ENCODE measurements around the gene PSPN.

PSPN gene

GRCh38 chr19:6375411-6376010 is at the start of gene PSPN:
TSS of gene PSPN (minus strand) at chr19:6375933. CDS start at chr19:6375849, 84 bp downstream.
- DNase-seq (ENCODE audit: low spot score): no peak

GRCh38 chr19:6424939-6425731 is 49.4 kb upstream of the PSPN start:
- peak; percentile 100 for DNase-seq (ENCODE audit: low spot score)

- no peak for DNase-seq (ENCODE audit: low spot score)
Observed at GRCh38 chr19:6424195-6424938, 48.6 kb upstream of the PSPN start, which contains the start of gene KHSRP. TSS of gene KHSRP (minus strand) at chr19:6424811. CDS start at chr19:6424701, 110 bp downstream.

- DNase-seq (ENCODE audit: low spot score): no peak
Observed at GRCh38 chr19:6423499-6424194, 47.9 kb upstream of the PSPN start.

GRCh38 chr19:6421075-6422014 is 45.6 kb upstream of the PSPN start:
- no peak for DNase-seq (ENCODE audit: low spot score)

GRCh38 chr19:6418562-6418932 is 42.8 kb upstream of the PSPN start:
- DNase-seq (ENCODE audit: low spot score): no peak

- peak; percentile 36 for DNase-seq (ENCODE audit: low spot score)
Observed at GRCh38 chr19:6417713-6418561, 42.2 kb upstream of the PSPN start.

GRCh38 chr19:6416658-6417405 is 41.1 kb upstream of the PSPN start:
- DNase-seq (ENCODE audit: low spot score): no peak

- DNase-seq (ENCODE audit: low spot score): no peak
Observed at GRCh38 chr19:6415591-6416190, 40.0 kb upstream of the PSPN start.

GRCh38 chr19:6414793-6415590 is 39.3 kb upstream of the PSPN start:
- no peak for DNase-seq (ENCODE audit: low spot score)

GRCh38 chr19:6413721-6414643 is 38.2 kb upstream of the PSPN start:
- no peak for DNase-seq (ENCODE audit: low spot score)

GRCh38 chr19:6413291-6413690 is 37.6 kb upstream of the PSPN start:
- DNase-seq (ENCODE audit: low spot score): no peak

- DNase-seq (ENCODE audit: low spot score): no peak
Observed at GRCh38 chr19:6412447-6413091, 36.8 kb upstream of the PSPN start.

- no peak for DNase-seq (ENCODE audit: low spot score)
Observed at GRCh38 chr19:6412061-6412446, 36.3 kb upstream of the PSPN start.

- DNase-seq (ENCODE audit: low spot score): no peak
Observed at GRCh38 chr19:6409346-6409745, 33.6 kb upstream of the PSPN start.

- DNase-seq (ENCODE audit: low spot score): no peak
Observed at GRCh38 chr19:6406401-6406800, 30.7 kb upstream of the PSPN start.
